GM18520 (cell line): Measurements from ENCODE around the gene TMEM150C.

Source experiments
- ATAC-seq: cut with Tn5 transposase; IDR thresholded peaks from one replicate; pipeline ENCODE4 v1.9.1; 2021; ENCODE audit not compliant: unreplicated experiment

TMEM150C gene

GRCh38 chr4:82519072-82519471, 42.7 kb downstream of the TMEM150C start:
- no peak for ATAC-seq

GRCh38 chr4:82517043-82517442, 44.7 kb downstream of the TMEM150C start:
- ATAC-seq: no peak

GRCh38 chr4:82515705-82516104, 46.1 kb downstream of the TMEM150C start:
- ATAC-seq: no peak

GRCh38 chr4:82513382-82513781, 48.4 kb downstream of the TMEM150C start:
- no peak for ATAC-seq

- no peak for ATAC-seq
Observed at GRCh38 chr4:82510216-82510615, 51.6 kb downstream of the TMEM150C start.

GRCh38 chr4:82508806-82509428, 52.9 kb downstream of the TMEM150C start:
- ATAC-seq: no peak

GRCh38 chr4:82508011-82508410, 53.8 kb downstream of the TMEM150C start:
- ATAC-seq: no peak

GRCh38 chr4:82501154-82501442, 60.7 kb downstream of the TMEM150C start:
- ATAC-seq: no peak

GRCh38 chr4:82500435-82501153, 61.2 kb downstream of the TMEM150C start:
- no peak for ATAC-seq

GRCh38 chr4:82499738-82500434, 61.9 kb downstream of the TMEM150C start:
- ATAC-seq: no peak

- no peak for ATAC-seq
Observed at GRCh38 chr4:82496349-82496748, 65.4 kb downstream of the TMEM150C start.

- no peak for ATAC-seq
Observed at GRCh38 chr4:82495666-82496065, 66.1 kb downstream of the TMEM150C start.

- no peak for ATAC-seq
Observed at GRCh38 chr4:82493721-82494425, 67.9 kb downstream of the TMEM150C start.

GRCh38 chr4:82491251-82491960, 70.4 kb downstream of the TMEM150C start:
- no peak for ATAC-seq

- ATAC-seq: no peak
Observed at GRCh38 chr4:82489987-82490386, 71.8 kb downstream of the TMEM150C start.

- no peak for ATAC-seq
Observed at GRCh38 chr4:82489076-82489475, 72.7 kb downstream of the TMEM150C start.

- no peak for ATAC-seq
Observed at GRCh38 chr4:82484996-82485783, 76.6 kb downstream of the TMEM150C start.

- no peak for ATAC-seq
Observed at GRCh38 chr4:82482387-82482786, 79.4 kb downstream of the TMEM150C start.

GRCh38 chr4:82481506-82481840, 80.3 kb downstream of the TMEM150C start:
- ATAC-seq: no peak

GRCh38 chr4:82480771-82481505, 80.8 kb downstream of the TMEM150C start:
- no peak for ATAC-seq
